ENCODE results near the gene RPUSD2. TPM values are rescaled to one million over a fixed set of nuclear protein-coding genes. Genes with fewer than 3 reads are reported as not detected.

Gene RPUSD2
- total RNA-seq, 2 experiments from 2014 or later, result 11.1 to 11.9 TPM

- no peaks in the 10 kb centered on the region for H3K27me3 Mint-ChIP-seq
- ChIA-PET POLR2A (interaction anchor here (0.7 to 1.0 kb wide), 2 partner anchors 29 to 672 kb away, joined by 3 read pairs; partner anchors contain the start of gene RPUSD2), CTCF (interaction anchor here (0.5 to 2.6 kb wide), 4 partner anchors 8 to 299 kb away, joined by 3 to 9 read pairs (median 6); no protein-coding TSS in a partner anchor)
- no peak for DNase-seq
- no peak overlapping the region for H3K4me3 Mint-ChIP-seq
- peaks cover 14% of the 10 kb centered on the region for H3K36me3 Mint-ChIP-seq (ENCODE audit: low read depth)
- H3K9me3 Mint-ChIP-seq, result no peaks in the 10 kb centered on the region
- H3K4me1 Mint-ChIP-seq, result peaks cover 30% of the 10 kb centered on the region
- H3K27ac Mint-ChIP-seq, result no peak overlapping the region
Measured at GRCh38 chr15:40598126-40598525, 29.0 kb downstream of the RPUSD2 start.

DNA sequence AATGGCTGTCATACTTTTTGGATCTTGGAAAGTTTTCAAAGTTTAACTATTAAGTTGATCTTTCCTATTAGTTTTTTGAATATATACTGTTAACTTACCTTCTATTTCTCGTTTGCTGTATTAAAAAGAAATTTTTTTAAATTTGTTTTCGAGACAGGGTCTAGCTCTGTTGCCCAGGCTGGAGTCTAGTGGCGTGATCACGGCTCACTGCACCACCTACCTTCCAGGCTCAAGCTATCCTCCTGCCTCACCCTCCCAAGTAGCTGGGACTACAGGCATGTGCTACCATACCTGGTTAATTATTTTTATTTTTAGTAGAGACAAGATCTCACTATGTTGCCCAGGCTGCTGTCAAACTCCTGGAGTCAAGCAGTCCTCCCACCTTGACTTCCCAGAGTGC lies 29.6 kb downstream of the RPUSD2 start:
- H3K27me3 Mint-ChIP-seq, result no peaks in the 10 kb centered on the region
- peaks cover 24% of the 10 kb centered on the region for H3K4me1 Mint-ChIP-seq
- no peak for DNase-seq
- peaks cover 16% of the 10 kb centered on the region for H3K36me3 Mint-ChIP-seq (ENCODE audit: low read depth)
- no peaks in the 10 kb centered on the region for H3K9me3 Mint-ChIP-seq
- no peak overlapping the region for H3K27ac Mint-ChIP-seq
- H3K4me3 Mint-ChIP-seq, result no peak overlapping the region
- ChIA-PET CTCF (interaction anchor here (0.7 to 2.6 kb wide), 4 partner anchors 9 to 566 kb away, joined by 3 to 9 read pairs (median 6); no protein-coding TSS in a partner anchor), POLR2A (interaction anchor here (0.6 to 1.0 kb wide), 3 partner anchors 11 to 96 kb away, joined by 3 read pairs; partner anchors contain the start of genes RAD51 and RPUSD2)

- no peaks in the 10 kb centered on the region for H3K9me3 Mint-ChIP-seq
- peaks cover 13% of the 10 kb centered on the region for H3K4me1 Mint-ChIP-seq
- DNase-seq, result no peak
- peaks cover 25% of the 10 kb centered on the region for H3K36me3 Mint-ChIP-seq (ENCODE audit: low read depth)
- H3K4me3 Mint-ChIP-seq, result no peak overlapping the region
- no peak overlapping the region for H3K27ac Mint-ChIP-seq
- ChIA-PET POLR2A (interaction anchor here (1.4 kb wide), 1 partner anchor 32 kb away, joined by 5 read pairs; the partner anchor contains the start of gene RPUSD2), CTCF (interaction anchor here (1.0 kb wide), 1 partner anchor 12 kb away, joined by 4 read pairs; no protein-coding TSS in a partner anchor)
- H3K27me3 Mint-ChIP-seq, result no peaks in the 10 kb centered on the region
Measured at GRCh38 chr15:40600956-40601355, 31.9 kb downstream of the RPUSD2 start.

GRCh38 chr15:40603935-40604334 lies 34.8 kb downstream of the RPUSD2 start:
- no peak overlapping the region for H3K27ac Mint-ChIP-seq
- no peak for DNase-seq
- CTCF ChIA-PET, result interaction anchor here (1.1 to 5.5 kb wide), 2 partner anchors 10 to 15 kb away, joined by 4 to 24 read pairs; partner anchors contain the start of gene KNL1
- no peak overlapping the region for H3K4me3 Mint-ChIP-seq
- H3K9me3 Mint-ChIP-seq, result no peaks in the 10 kb centered on the region
- H3K4me1 Mint-ChIP-seq, result peaks cover 2% of the 10 kb centered on the region
- POLR2A ChIA-PET, result no interaction called here
- H3K27me3 Mint-ChIP-seq, result no peaks in the 10 kb centered on the region
- peaks cover 38% of the 10 kb centered on the region for H3K36me3 Mint-ChIP-seq (ENCODE audit: low read depth)

DNA sequence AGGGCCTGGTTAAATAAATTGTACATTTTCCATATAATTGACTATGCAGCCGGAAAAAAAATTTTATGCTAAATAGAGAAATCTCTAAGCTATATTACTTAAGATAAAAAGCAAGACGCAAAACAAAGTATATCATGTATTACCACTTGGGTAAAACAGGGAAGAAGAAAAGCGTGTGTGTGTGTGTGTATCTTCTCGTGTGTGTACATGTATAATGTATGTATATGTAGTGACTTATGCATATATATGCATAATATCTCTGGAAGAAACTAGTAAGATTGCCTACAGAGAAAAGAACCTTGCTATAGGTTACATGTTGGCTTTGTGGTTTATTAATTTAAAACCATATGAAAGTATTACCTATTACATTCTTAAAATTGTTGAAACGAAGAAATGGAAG lies 44.0 kb downstream of the RPUSD2 start:
- no peak for DNase-seq
- H3K36me3 Mint-ChIP-seq (ENCODE audit: low read depth), result peaks cover 34% of the 10 kb centered on the region
- no peak overlapping the region for H3K27ac Mint-ChIP-seq
- H3K27me3 Mint-ChIP-seq, result no peaks in the 10 kb centered on the region
- CTCF ChIA-PET, result no interaction called here
- H3K9me3 Mint-ChIP-seq, result no peaks in the 10 kb centered on the region
- H3K4me3 Mint-ChIP-seq, result no peak overlapping the region
- POLR2A ChIA-PET, result no interaction called here
- no peaks in the 10 kb centered on the region for H3K4me1 Mint-ChIP-seq

DNA sequence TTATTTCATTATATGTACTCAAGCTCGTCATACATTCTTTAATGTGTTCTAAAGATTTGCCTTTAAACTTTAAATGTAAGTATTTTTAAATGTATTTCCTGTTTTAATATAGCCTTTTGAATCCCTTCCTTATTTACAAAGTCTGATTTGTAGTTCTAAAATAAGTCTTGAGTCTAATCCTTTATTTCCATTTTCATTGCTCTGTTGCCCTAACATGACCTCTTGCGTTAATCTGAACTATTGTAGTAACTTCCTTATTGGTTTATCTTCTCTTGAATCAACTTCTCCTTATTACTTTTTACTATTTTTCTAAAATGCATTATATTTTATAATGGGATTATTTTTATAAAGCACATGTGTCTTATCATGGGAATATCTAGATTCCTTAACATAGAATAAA lies 48.9 kb downstream of the RPUSD2 start:
- CTCF ChIA-PET, result interaction anchor here (0.6 to 1.1 kb wide), 4 partner anchors 9 to 437 kb away, joined by 4 read pairs; no protein-coding TSS in a partner anchor
- POLR2A ChIA-PET, result no interaction called here
- no peaks in the 10 kb centered on the region for H3K27me3 Mint-ChIP-seq

GRCh38 chr15:40618906-40619305 lies 49.8 kb downstream of the RPUSD2 start:
- Mint-ChIP-seq H3K27ac (no peak overlapping the region), H3K4me3 (no peak overlapping the region), H3K36me3 (ENCODE audit: low read depth) (peaks cover 58% of the 10 kb centered on the region), H3K27me3 (no peaks in the 10 kb centered on the region), H3K9me3 (no peaks in the 10 kb centered on the region), H3K4me1 (no peaks in the 10 kb centered on the region)
- CTCF ChIA-PET, result no interaction called here
- DNase-seq, result no peak
- POLR2A ChIA-PET, result no interaction called here

More for the DNA sequence above, 48.9 kb downstream of the RPUSD2 start:
- DNase-seq, result no peak
- no peaks in the 10 kb centered on the region for H3K4me1 Mint-ChIP-seq
- peaks cover 52% of the 10 kb centered on the region for H3K36me3 Mint-ChIP-seq (ENCODE audit: low read depth)
- H3K27ac Mint-ChIP-seq, result no peak overlapping the region
- H3K9me3 Mint-ChIP-seq, result no peaks in the 10 kb centered on the region
- no peak overlapping the region for H3K4me3 Mint-ChIP-seq

DNA sequence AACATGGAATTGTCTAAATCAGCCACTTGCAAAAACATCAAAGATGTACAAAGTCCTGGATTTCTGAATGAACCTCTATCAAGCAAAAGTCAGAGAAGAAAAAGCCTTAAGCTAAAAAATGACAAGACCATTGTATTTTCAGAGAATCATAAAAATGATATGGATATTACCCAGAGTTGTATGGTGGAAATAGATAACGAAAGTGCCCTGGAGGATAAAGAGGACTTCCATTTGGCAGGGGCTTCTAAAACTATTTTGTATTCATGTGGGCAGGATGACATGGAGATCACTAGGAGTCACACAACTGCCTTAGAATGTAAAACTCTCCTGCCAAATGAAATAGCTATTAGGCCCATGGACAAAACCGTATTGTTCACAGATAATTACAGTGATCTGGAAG lies 54.3 kb downstream of the RPUSD2 start:
- DNase-seq, result no peak
- POLR2A ChIA-PET, result interaction anchor here (0.8 kb wide), 1 partner anchor 130 kb away, joined by 3 read pairs; no protein-coding TSS in a partner anchor
- H3K27me3 Mint-ChIP-seq, result no peaks in the 10 kb centered on the region
- H3K9me3 Mint-ChIP-seq, result no peaks in the 10 kb centered on the region
- H3K27ac Mint-ChIP-seq, result no peak overlapping the region
- CTCF ChIA-PET, result interaction anchor here (1.2 kb wide), 1 partner anchor 158 kb away, joined by 3 read pairs; no protein-coding TSS in a partner anchor
- no peak overlapping the region for H3K4me3 Mint-ChIP-seq
- H3K36me3 Mint-ChIP-seq (ENCODE audit: low read depth), result peaks cover 67% of the 10 kb centered on the region
- no peaks in the 10 kb centered on the region for H3K4me1 Mint-ChIP-seq

Other genes starting within 250 kb of the RPUSD2 start
- 1 to 10 TPM; 8.7 to 8.9 TPM for gene INAFM2, start 245.6 kb upstream of the RPUSD2 start, total RNA-seq
- gene CCDC9B, start 228.4 kb upstream of the RPUSD2 start, total RNA-seq, result 1 to 10 TPM; 2.0 to 2.6 TPM
- not detected for gene PHGR1, start 218.3 kb upstream of the RPUSD2 start, total RNA-seq
- under 1 TPM; 0.03 to 0.18 TPM for gene DISP2, start 211.1 kb upstream of the RPUSD2 start, total RNA-seq
- 10 to 100 TPM; 54.2 to 54.3 TPM for gene KNSTRN, start 186.6 kb upstream of the RPUSD2 start, total RNA-seq
- 10 to 100 TPM; 38.1 to 38.4 TPM for gene IVD, start 163.5 kb upstream of the RPUSD2 start, total RNA-seq
- 10 to 100 TPM; 26.0 to 27.0 TPM for gene BAHD1, start 128.3 kb upstream of the RPUSD2 start, total RNA-seq
- 10 to 100 TPM; 13.9 to 15.9 TPM for gene CHST14, start 98.3 kb upstream of the RPUSD2 start, total RNA-seq
- 10 to 100 TPM; 33.2 to 33.7 TPM for gene CCDC32, start 4.3 kb upstream of the RPUSD2 start, total RNA-seq
- gene KNL1, start 24.9 kb downstream of the RPUSD2 start, total RNA-seq, result 10 to 100 TPM; 54.2 to 54.7 TPM
- 10 to 100 TPM; 50.9 to 60.4 TPM for gene RAD51, start 125.9 kb downstream of the RPUSD2 start, total RNA-seq
- gene RMDN3, start 186.0 kb downstream of the RPUSD2 start, total RNA-seq, result 10 to 100 TPM; 28.4 to 30.5 TPM
- 10 to 100 TPM; 39.4 to 39.6 TPM for gene GCHFR, start 194.8 kb downstream of the RPUSD2 start, total RNA-seq
- 1 to 10 TPM; 1.1 to 1.2 TPM for gene C15orf62, start 200.7 kb downstream of the RPUSD2 start, total RNA-seq
- 10 to 100 TPM; 27.2 to 29.8 TPM for gene ZFYVE19, start 237.8 kb downstream of the RPUSD2 start, total RNA-seq
- 10 to 100 TPM; 35.8 to 37.8 TPM for gene DNAJC17, start 238.2 kb downstream of the RPUSD2 start, total RNA-seq